ENCODE results near the gene MYLK2.

DNA sequence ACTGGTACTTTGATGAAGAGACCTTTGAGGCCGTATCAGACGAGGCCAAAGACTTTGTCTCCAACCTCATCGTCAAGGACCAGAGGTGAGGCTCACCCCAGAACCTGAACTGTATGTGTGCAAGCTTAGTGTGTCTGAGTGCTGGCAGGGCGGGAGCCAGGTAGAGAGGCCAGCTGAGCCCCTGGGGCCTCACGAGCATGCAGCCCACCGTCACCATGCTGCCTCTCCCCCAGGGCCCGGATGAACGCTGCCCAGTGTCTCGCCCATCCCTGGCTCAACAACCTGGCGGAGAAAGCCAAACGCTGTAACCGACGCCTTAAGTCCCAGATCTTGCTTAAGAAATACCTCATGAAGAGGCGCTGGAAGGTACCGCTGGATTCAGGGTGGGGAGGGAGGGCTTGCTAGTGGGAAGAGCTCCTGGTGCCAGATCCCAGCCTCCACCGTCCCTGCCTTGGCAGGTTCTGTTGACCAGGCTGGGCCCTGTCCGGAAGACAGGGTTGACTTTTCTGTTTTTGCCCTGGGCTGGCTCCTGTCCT is 12.7 kb downstream of the MYLK2 start:
- TF ChIP-seq, protein P1, sequence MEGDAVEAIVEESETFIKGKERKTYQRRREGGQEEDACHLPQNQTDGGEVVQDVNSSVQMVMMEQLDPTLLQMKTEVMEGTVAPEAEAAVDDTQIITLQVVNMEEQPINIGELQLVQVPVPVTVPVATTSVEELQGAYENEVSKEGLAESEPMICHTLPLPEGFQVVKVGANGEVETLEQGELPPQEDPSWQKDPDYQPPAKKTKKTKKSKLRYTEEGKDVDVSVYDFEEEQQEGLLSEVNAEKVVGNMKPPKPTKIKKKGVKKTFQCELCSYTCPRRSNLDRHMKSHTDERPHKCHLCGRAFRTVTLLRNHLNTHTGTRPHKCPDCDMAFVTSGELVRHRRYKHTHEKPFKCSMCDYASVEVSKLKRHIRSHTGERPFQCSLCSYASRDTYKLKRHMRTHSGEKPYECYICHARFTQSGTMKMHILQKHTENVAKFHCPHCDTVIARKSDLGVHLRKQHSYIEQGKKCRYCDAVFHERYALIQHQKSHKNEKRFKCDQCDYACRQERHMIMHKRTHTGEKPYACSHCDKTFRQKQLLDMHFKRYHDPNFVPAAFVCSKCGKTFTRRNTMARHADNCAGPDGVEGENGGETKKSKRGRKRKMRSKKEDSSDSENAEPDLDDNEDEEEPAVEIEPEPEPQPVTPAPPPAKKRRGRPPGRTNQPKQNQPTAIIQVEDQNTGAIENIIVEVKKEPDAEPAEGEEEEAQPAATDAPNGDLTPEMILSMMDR (IDR thresholded peaks at IDR 0.05 in 2 of 3, conservative IDR thresholded peaks at IDR 0.05 in 1 of 3; ENCODE audit: control insufficient read depth in 2 of 3, extremely low read depth in 1 of 3, insufficient read depth in 1 of 3, low read depth in 3 of 3, low read length in 3 of 3), result no peak
- no peak for TF ChIP-seq CHD4 (IDR thresholded peaks at IDR 0.05)

All from GM12878 (cell line).